ENCODE measurements around the gene STON1. TPM values are rescaled to one million over a fixed set of nuclear protein-coding genes. Genes with fewer than 3 reads are reported as not detected.

Gene STON1
- total and polyA plus RNA-seq, 2 of the 4 experiments (the other 2 are of a cell fraction), result 4.0 to 5.7 TPM

- no peak; the same call in 1 of the 2 replicates for TF ChIP-seq POLR2A (IDR thresholded peaks at IDR 0.05; ENCODE audit: low read depth, low read length)
Observed at GRCh38 chr2:48531141-48531648, 1.2 kb downstream of the STON1 start (continued).

- Histone ChIP-seq H3K56ac (ENCODE audit: extremely low read depth, insufficient read depth, low read length) (no peak overlapping the region), H4K91ac (ENCODE audit: insufficient read depth, low read depth, low read length) (no peak overlapping the region), H3K23ac (ENCODE audit: low read depth, low read length) (no peak overlapping the region), H4K20me1 (ENCODE audit: insufficient read depth, low read length) (peaks cover 4% of the 10 kb centered on the region; the same call in 1 of the 2 replicates), H2AFZ (replicated peaks; ENCODE audit: low read length, poor library complexity) (no peak overlapping the region), H3K27me3 (ENCODE audit: control insufficient read depth, insufficient read depth, low read length) (peaks cover 2% of the 10 kb centered on the region; the same call in 1 of the 2 replicates), H2BK120ac (ENCODE audit: low read depth, low read length) (no peak overlapping the region), H3K79me1 (ENCODE audit: low read depth in 1 of 2, low read length in 2 of 2) (peaks cover 9 to 29% of the 10 kb centered on the region in 2 experiments), H3K4me1 (ENCODE audit: control insufficient read depth, insufficient read depth, low read length) (peaks cover 12% of the 10 kb centered on the region), H3K4ac (ENCODE audit: low read depth, low read length) (no peak overlapping the region), H3K18ac (ENCODE audit: low read depth, low read length) (no peak overlapping the region), H3K9ac (ENCODE audit: low read depth, low read length) (no peak overlapping the region), H3K9me1 (ENCODE audit: insufficient read depth, low read length) (peaks cover 11% of the 10 kb centered on the region; the same call in 1 of the 2 replicates), H2BK5ac (ENCODE audit: low read depth, low read length, poor library complexity, severe bottlenecking) (no peak overlapping the region), H2BK15ac (ENCODE audit: low read depth, low read length) (no peak overlapping the region), H2AK9ac (replicated peaks; ENCODE audit: low read depth, low read length, poor library complexity) (no peak overlapping the region), H3K27ac (ENCODE audit: insufficient read depth, low read length) (no peak overlapping the region), H4K8ac (ENCODE audit: low read depth in 2 of 2, low read length in 2 of 2) (no peak overlapping the region), H2AK5ac (ENCODE audit: low read depth, low read length) (no peak overlapping the region), H3K36me3 (ENCODE audit: control insufficient read depth, insufficient read depth, low read length) (no peaks in the 10 kb centered on the region), H3K4me3 (ENCODE audit: insufficient read depth, low read depth, low read length) (no peak overlapping the region), H3K14ac (replicated peaks; ENCODE audit: low read depth, low read length) (no peak overlapping the region), H4K5ac (ENCODE audit: low read depth, low read length) (no peak overlapping the region), H3K4me2 (ENCODE audit: low read depth, low read length) (no peak overlapping the region), H2BK20ac (ENCODE audit: low read depth, low read length) (no peak overlapping the region), H3K9me3 (ENCODE audit: control insufficient read depth, insufficient read depth, low read length) (no peaks in the 10 kb centered on the region)
- dilution Hi-C loops (cut with HindIII; ENCODE audit: low sequenced_read_pairs, unreplicated experiment), result no loop called here
- no peak for DNase-seq
- in situ Hi-C loops (cut with MboI; ENCODE audit: low sequenced_read_pairs), result no loop called here
- POLR2A ChIA-PET (ENCODE audit: unreplicated experiment), result no interaction called here
- no TSS peak for BruUV-seq (replicated peaks)
- WGBS, 2 experiments (ENCODE audit: extremely low coverage in 2 of 2, insufficient read length in 1 of 2), result no CpG with 5 or more reads among the region's 7 CpGs
- intact Hi-C loops (cut with micrococcal nuclease), result loop anchor here (5.0 kb wide), 1 partner anchor 55 kb away; no protein-coding TSS in a partner anchor
- CTCF ChIA-PET, result interaction anchor here (0.6 to 1.6 kb wide), 2 partner anchors 37 to 321 kb away, joined by 4 to 5 read pairs; no protein-coding TSS in a partner anchor
- no peak for ATAC-seq (ENCODE audit: low read depth)
- TF ChIP-seq MAFK (IDR thresholded peaks at IDR 0.05; ENCODE audit: low read depth, low read length) (no peak), POLR2A (IDR thresholded peaks at IDR 0.05; ENCODE audit: low read depth, low read length) (no peak), MXI1 (IDR thresholded peaks at IDR 0.05; ENCODE audit: borderline replicate concordance, low read depth, low read length) (no peak), MAZ (IDR thresholded peaks at IDR 0.05; ENCODE audit: borderline replicate concordance, low read depth, low read length) (no peak), CHD1 (IDR thresholded peaks at IDR 0.05; ENCODE audit: low read depth, low read length) (no peak), BHLHE40 (IDR thresholded peaks at IDR 0.05; ENCODE audit: low read depth, low read length) (no peak), SMC3 (IDR thresholded peaks at IDR 0.05; ENCODE audit: low read depth, low read length) (no peak), RCOR1 (IDR thresholded peaks at IDR 0.05; ENCODE audit: insufficient replicate concordance, low read length) (no peak), ELK1 (IDR thresholded peaks at IDR 0.05; ENCODE audit: borderline replicate concordance, low read depth, low read length) (no peak), FOS (IDR thresholded peaks at IDR 0.05; ENCODE audit: low read depth, low read length) (no peak), RFX5 (IDR thresholded peaks at IDR 0.05; ENCODE audit: low read depth, low read length) (no peak), USF2 (IDR thresholded peaks at IDR 0.05; ENCODE audit: low read depth, low read length) (no peak), CTCF (conservative IDR thresholded peaks at IDR 0.05; ENCODE audit: low read depth, low read length) (no peak), CEBPB (IDR thresholded peaks at IDR 0.05; ENCODE audit: low read depth, low read length) (no peak)
Observed at GRCh38 chr2:48532174-48532573, 2.2 kb downstream of the STON1 start.
